Esophagus (tissue), 2 donors: ENCODE results near the gene EMID1. TPM values are rescaled to one million over a fixed set of nuclear protein-coding genes. Genes with fewer than 3 reads are reported as not detected.

Source experiments
- H3K27ac ChIP-seq, 2 donors: one replicate each; pipeline ENCODE4 v1.5.1; 2013; ENCODE audit warnings: low read depth in 2 of 2, mild to moderate bottlenecking in 2 of 2, inconsistent platforms in 1 of 2, low read length in 1 of 2, moderate library complexity in 1 of 2
- H3K27me3 ChIP-seq, 2 donors: one replicate each; pipeline ENCODE4 v1.6.1; 2013; ENCODE audit warnings: low read length in 2 of 2, control low read depth in 1 of 2, mild to moderate bottlenecking in 1 of 2; ENCODE audit not compliant: insufficient read depth in 2 of 2, control insufficient read depth in 1 of 2
- H3K36me3 ChIP-seq, 2 donors: one replicate each; pipeline ENCODE4 v1.6.1; 2013; ENCODE audit warnings: low read length in 1 of 2; ENCODE audit not compliant: control insufficient read depth in 2 of 2, insufficient read depth in 2 of 2
- H3K4me1 ChIP-seq, 2 donors: one replicate each; pipeline ENCODE4 v1.6.1; 2013; ENCODE audit warnings: low read length in 1 of 2; ENCODE audit not compliant: control insufficient read depth in 2 of 2, insufficient read depth in 2 of 2
- H3K4me3 ChIP-seq, 2 donors: one replicate each; pipeline ENCODE4 v1.5.1; 2013; ENCODE audit warnings: low read length in 2 of 2, mild to moderate bottlenecking in 2 of 2, low read depth in 1 of 2, moderate library complexity in 1 of 2
- H3K9me3 ChIP-seq, 2 donors: one replicate each; pipeline ENCODE4 v1.6.1; 2013; ENCODE audit warnings: mild to moderate bottlenecking in 2 of 2, low read depth in 1 of 2, low read length in 1 of 2, moderate library complexity in 1 of 2; ENCODE audit not compliant: control insufficient read depth in 2 of 2, insufficient read depth in 1 of 2
- WGBS, 2 donors: extraction: QIAGEN DNeasy Blood & Tissue Kit; methylation state at CpG; one replicate each; pipeline ENCODE4 v1.1.7; 2013; 5-methylcytosine and 5-hydroxymethylcytosine counted together
- polyA plus RNA-seq, 2 donors: library from polyadenylated mRNA; stranded (reverse); fragments of 200-250 nt; gene quantifications; one replicate each; pipeline ENCODE4 v1.2.3, GENCODE V29; 2013
- donor health status: healthy with polysubstance abuse.
- donor health status: Bipolar disorder and iron deficiency.

The EMID1 gene
- polyA plus RNA-seq, 2 donors: 0.22 to 0.54 TPM

GRCh38 chr22:29201782-29202181 lies 3.9 kb upstream of the EMID1 start:
- Histone ChIP-seq H3K27me3 (no peaks in the 10 kb centered on the region), H3K27ac (no peak overlapping the region), H3K4me1 (peaks cover 0 to 5% of the 10 kb centered on the region in 2 donors), H3K4me3 (no peak overlapping the region), H3K9me3 (no peaks in the 10 kb centered on the region), H3K36me3 (no peaks in the 10 kb centered on the region)
- WGBS, 2 donors: 68 to 81% methylated on average over 7 of the region's 7 CpGs

GRCh38 chr22:29202212-29203192 lies 3.2 kb upstream of the EMID1 start:
- WGBS, 2 donors: 51 to 54% methylated on average over 23 to 24 of the region's 24 CpGs
- H3K27me3 ChIP-seq: no peaks in the 10 kb centered on the region
- H3K4me1 ChIP-seq: peaks cover 0 to 5% of the 10 kb centered on the region in 2 donors
- H3K9me3 ChIP-seq: no peaks in the 10 kb centered on the region
- H3K27ac ChIP-seq: peak overlapping the region in 1 of 2 donors; percentile 47
- H3K36me3 ChIP-seq: no peaks in the 10 kb centered on the region
- no peak overlapping the region for H3K4me3 ChIP-seq

- Histone ChIP-seq H3K9me3 (no peaks in the 10 kb centered on the region), H3K4me1 (peaks cover 0 to 5% of the 10 kb centered on the region in 2 donors), H3K4me3 (no peak overlapping the region), H3K27me3 (no peaks in the 10 kb centered on the region), H3K27ac (no peak overlapping the region), H3K36me3 (no peaks in the 10 kb centered on the region)
- WGBS, 2 donors: 75 to 82% methylated on average over 9 of the region's 9 CpGs
Observed at GRCh38 chr22:29203488-29204454, 1.9 kb upstream of the EMID1 start.

GRCh38 chr22:29204455-29205183 lies 1.1 kb upstream of the EMID1 start:
- H3K27me3 ChIP-seq: no peaks in the 10 kb centered on the region
- H3K4me3 ChIP-seq: no peak overlapping the region
- 75 to 79% methylated on average over 8 of the region's 8 CpGs for WGBS, 2 donors
- H3K27ac ChIP-seq: no peak overlapping the region
- peaks cover 0 to 5% of the 10 kb centered on the region in 2 donors for H3K4me1 ChIP-seq
- no peaks in the 10 kb centered on the region for H3K36me3 ChIP-seq
- no peaks in the 10 kb centered on the region for H3K9me3 ChIP-seq

- Histone ChIP-seq H3K27ac (no peak overlapping the region), H3K9me3 (no peaks in the 10 kb centered on the region)
- 65% methylated on average over 11 of the region's 11 CpGs for WGBS, 2 donors
Observed at GRCh38 chr22:29205252-29205593, 473 bp upstream of the EMID1 start.

GRCh38 chr22:29206372-29207242 lies 911 bp downstream of the EMID1 start:
- H3K4me3 ChIP-seq: peak overlapping the region; percentile 39 to 43
- WGBS, 2 donors: 55 to 63% methylated on average over 16 to 19 of the region's 19 CpGs
- no peaks in the 10 kb centered on the region for H3K36me3 ChIP-seq
- H3K27me3 ChIP-seq: no peaks in the 10 kb centered on the region
- peaks cover 0 to 9% of the 10 kb centered on the region in 2 donors for H3K4me1 ChIP-seq
- no peaks in the 10 kb centered on the region for H3K9me3 ChIP-seq
- H3K27ac ChIP-seq: no peak overlapping the region

More at GRCh38 chr22:29205252-29205593, 473 bp upstream of the EMID1 start:
- Histone ChIP-seq H3K27me3 (no peaks in the 10 kb centered on the region), H3K4me3 (peak overlapping the region; percentile 16 to 43), H3K36me3 (no peaks in the 10 kb centered on the region), H3K4me1 (peaks cover 0 to 5% of the 10 kb centered on the region in 2 donors)

- no peak overlapping the region for H3K27ac ChIP-seq
Observed at GRCh38 chr22:29207243-29207550, 1.5 kb downstream of the EMID1 start.

GRCh38 chr22:29207562-29208501 lies 2.1 kb downstream of the EMID1 start:
- peaks cover 0 to 4% of the 10 kb centered on the region in 2 donors for H3K4me1 ChIP-seq
- H3K27me3 ChIP-seq: no peaks in the 10 kb centered on the region
- no peak overlapping the region for H3K27ac ChIP-seq
- WGBS, 2 donors: 66 to 70% methylated on average over 11 of the region's 11 CpGs
- no peaks in the 10 kb centered on the region for H3K36me3 ChIP-seq
- no peak overlapping the region for H3K4me3 ChIP-seq
- no peaks in the 10 kb centered on the region for H3K9me3 ChIP-seq

More at GRCh38 chr22:29207243-29207550, 1.5 kb downstream of the EMID1 start:
- Histone ChIP-seq H3K36me3 (no peaks in the 10 kb centered on the region), H3K4me3 (no peak overlapping the region), H3K4me1 (peaks cover 0 to 4% of the 10 kb centered on the region in 2 donors), H3K27me3 (no peaks in the 10 kb centered on the region), H3K9me3 (no peaks in the 10 kb centered on the region)
- WGBS, 2 donors: 90 to 93% methylated on average over 5 of the region's 5 CpGs
